GM23338 (cell line): ENCODE data around the gene ZNF609. TPM values are rescaled to one million over a fixed set of nuclear protein-coding genes. Genes with fewer than 3 reads are reported as not detected.

Source experiments
- ATAC-seq: fragments of 200-7000 bp; cut with Tn5 transposase; 3 replicates; pipeline ENCODE4 v1.9.1; 2020
- DNase-seq: peaks from one replicate; pipeline ENCODE4 v3.0.0-alpha.2; 2015; ENCODE audit warnings: low spot score
- H2AFZ ChIP-seq: fragments of 200-600 bp; sonication (generic); 2 replicates; pipeline ENCODE4 v1.8.0; 2016; ENCODE audit warnings: antibody characterized with exemption, mild to moderate bottlenecking, moderate library complexity
- H3F3A ChIP-seq: fragments of 200-600 bp; sonication (generic); replicated peaks from 2 replicates; pipeline ENCODE4 v1.8.0; 2017; ENCODE audit warnings: antibody characterized with exemption, mixed run types, low read depth
- H3K27ac ChIP-seq: fragments of 200-600 bp; sonication (generic); 2 replicates; pipeline ENCODE4 v1.6.1; 2016; ENCODE audit warnings: low read depth
- H3K27me3 ChIP-seq: fragments of 200-600 bp; sonication (generic); 2 replicates; pipeline ENCODE4 v1.8.0; 2016; ENCODE audit warnings: mild to moderate bottlenecking, mixed run types, moderate library complexity; ENCODE audit not compliant: insufficient read depth
- H3K36me3 ChIP-seq: fragments of 200-600 bp; sonication (generic); 2 replicates; pipeline ENCODE4 v1.8.0; 2016; ENCODE audit warnings: mild to moderate bottlenecking; ENCODE audit not compliant: insufficient read depth
- H3K4me1 ChIP-seq: fragments of 200-600 bp; sonication (generic); 2 replicates; pipeline ENCODE4 v1.8.0; 2016; ENCODE audit warnings: mild to moderate bottlenecking, moderate library complexity; ENCODE audit not compliant: insufficient read depth
- H3K4me2 ChIP-seq: fragments of 200-600 bp; sonication (generic); 2 replicates; pipeline ENCODE4 v1.7.1; 2017; ENCODE audit warnings: mixed run types
- H3K4me3 ChIP-seq: fragments of 200-600 bp; sonication (generic); 2 replicates; pipeline ENCODE4 v1.6.1; 2016; ENCODE audit warnings: mixed run types
- H3K79me2 ChIP-seq: fragments of 200-600 bp; sonication (generic); replicated peaks from 2 replicates; pipeline ENCODE4 v1.8.0; 2017; ENCODE audit warnings: mild to moderate bottlenecking; ENCODE audit not compliant: insufficient read depth
- H3K9me2 ChIP-seq: fragments of 200-600 bp; sonication (generic); 2 replicates; pipeline ENCODE4 v1.8.0; 2017; ENCODE audit not compliant: insufficient read depth
- H4K20me1 ChIP-seq: fragments of 200-600 bp; sonication (generic); replicated peaks from 2 replicates; pipeline ENCODE4 v1.8.0; 2017; ENCODE audit warnings: mild to moderate bottlenecking; ENCODE audit not compliant: insufficient read depth
- H3K27ac Mint-ChIP-seq: 2 replicates; pipeline ENCODE4 v1.8.0; 2020; ENCODE audit warnings: inconsistent platforms, mild to moderate bottlenecking, moderate library complexity, mixed read lengths
- H3K27me3 Mint-ChIP-seq: 3 replicates; pipeline ENCODE4 v1.8.0; 2022; ENCODE audit warnings: low read depth, mild to moderate bottlenecking, moderate library complexity, mixed read lengths, inconsistent platforms; ENCODE audit not compliant: insufficient read depth, poor library complexity
- H3K36me3 Mint-ChIP-seq: 3 replicates; pipeline ENCODE4 v1.8.0; 2021; ENCODE audit warnings: low read depth, mild to moderate bottlenecking, inconsistent platforms, moderate library complexity, mixed read lengths
- H3K4me1 Mint-ChIP-seq: 3 replicates; pipeline ENCODE4 v1.8.0; 2020; ENCODE audit warnings: mild to moderate bottlenecking, inconsistent platforms, mixed read lengths
- H3K4me3 Mint-ChIP-seq: 3 replicates; pipeline ENCODE4 v1.8.0; 2021; ENCODE audit warnings: moderate library complexity, mild to moderate bottlenecking, inconsistent platforms, mixed read lengths
- H3K9me3 Mint-ChIP-seq: 3 replicates; pipeline ENCODE4 v1.8.0; 2020; ENCODE audit warnings: moderate library complexity, mild to moderate bottlenecking, inconsistent platforms, mixed read lengths
- CREB1 ChIP-seq: fragments of 250-450 bp; sonication (Bioruptor Pico); IDR thresholded peaks from 2 replicates; pipeline ENCODE4 v1.5.0; 2020; ENCODE audit warnings: low read depth, mild to moderate bottlenecking, moderate library complexity
- JUNB ChIP-seq: IDR thresholded peaks from one replicate; pipeline ENCODE4 v1.6.1; 2016; ENCODE audit warnings: antibody characterized with exemption; ENCODE audit not compliant: unreplicated experiment
- NANOG ChIP-seq: IDR thresholded peaks from 2 replicates; pipeline ENCODE4 v1.6.1; 2016; ENCODE audit warnings: antibody characterized with exemption, borderline replicate concordance
- REST ChIP-seq: IDR thresholded peaks from one replicate; pipeline ENCODE4 v1.6.1; 2018; ENCODE audit warnings: antibody characterized with exemption; ENCODE audit not compliant: unreplicated experiment
- ZNF331 ChIP-seq: fragments of 250-450 bp; sonication (Bioruptor Pico); IDR thresholded peaks from 2 replicates; pipeline ENCODE4 v1.5.0; 2020; ENCODE audit warnings: low read depth, mild to moderate bottlenecking, moderate library complexity
- polyA plus RNA-seq: library from polyadenylated mRNA; unstranded; fragments of >200 nt; fragmentation: Nextera tagmentation; extraction: Ambion mirVana; gene quantifications from 2 replicates; pipeline ENCODE4 v1.2.1, GENCODE V29; 2016
- total RNA-seq: library from RNA; depleted of rRNA; stranded (reverse); fragments of >200 nt; shearing (Covaris generic); gene quantifications from 2 replicates; pipeline ENCODE4 v1.2.3, GENCODE V29; 2014
- TF ChIP-seq, protein P1 (sequence below): IDR thresholded peaks from 2 replicates; pipeline ENCODE4 v1.6.1; 2016; ENCODE audit warnings: antibody characterized with exemption
- TF ChIP-seq, protein P2 (sequence below): fragments of 250-450 bp; sonication (Bioruptor Pico); IDR thresholded peaks from 2 replicates; pipeline ENCODE4 v1.5.0; 2020; ENCODE audit warnings: mild to moderate bottlenecking, moderate library complexity

ZNF609 gene
- total and polyA plus RNA-seq, 2 experiments from 2014 or later, result 26.4 to 40.2 TPM

- H3K9me3 Mint-ChIP-seq, result no peaks in the 10 kb centered on the region
- no peak overlapping the region for H3K4me3 ChIP-seq
- H3K27ac ChIP-seq, result peak overlapping the region; percentile 65
- DNase-seq (peak; percentile 51), ATAC-seq (peak; percentile 87)
- H3K4me1 ChIP-seq, result peaks cover 10% of the 10 kb centered on the region; the same call in 1 of the 2 replicates
- no peaks in the 10 kb centered on the region; the same call in 2 of the 3 replicates for H3K36me3 Mint-ChIP-seq
- H3K79me2 ChIP-seq, result no peaks in the 10 kb centered on the region; the same call in 1 of the 2 replicates
- H3K4me2 ChIP-seq, result peak overlapping the region; percentile 53
- peaks cover 3% of the 10 kb centered on the region; the same call in 1 of the 2 replicates for H4K20me1 ChIP-seq
- H3K27me3 Mint-ChIP-seq, result peaks cover 2% of the 10 kb centered on the region
- no peak overlapping the region for H2AFZ ChIP-seq
- no peaks in the 10 kb centered on the region for H3K36me3 ChIP-seq
- peaks cover 16% of the 10 kb centered on the region for H3K4me1 Mint-ChIP-seq
- no peak overlapping the region; the same call in 2 of the 3 replicates for H3K4me3 Mint-ChIP-seq
- no peaks in the 10 kb centered on the region for H3K27me3 ChIP-seq
- no peaks in the 10 kb centered on the region for H3F3A ChIP-seq
- H3K9me2 ChIP-seq, result no peaks in the 10 kb centered on the region
- peak overlapping the region; percentile 81 for H3K27ac Mint-ChIP-seq
- TF ChIP-seq, protein P1, sequence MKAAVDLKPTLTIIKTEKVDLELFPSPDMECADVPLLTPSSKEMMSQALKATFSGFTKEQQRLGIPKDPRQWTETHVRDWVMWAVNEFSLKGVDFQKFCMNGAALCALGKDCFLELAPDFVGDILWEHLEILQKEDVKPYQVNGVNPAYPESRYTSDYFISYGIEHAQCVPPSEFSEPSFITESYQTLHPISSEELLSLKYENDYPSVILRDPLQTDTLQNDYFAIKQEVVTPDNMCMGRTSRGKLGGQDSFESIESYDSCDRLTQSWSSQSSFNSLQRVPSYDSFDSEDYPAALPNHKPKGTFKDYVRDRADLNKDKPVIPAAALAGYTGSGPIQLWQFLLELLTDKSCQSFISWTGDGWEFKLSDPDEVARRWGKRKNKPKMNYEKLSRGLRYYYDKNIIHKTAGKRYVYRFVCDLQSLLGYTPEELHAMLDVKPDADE, result no peak
- TF ChIP-seq CREB1, result no peak
- TF ChIP-seq, protein P2, sequence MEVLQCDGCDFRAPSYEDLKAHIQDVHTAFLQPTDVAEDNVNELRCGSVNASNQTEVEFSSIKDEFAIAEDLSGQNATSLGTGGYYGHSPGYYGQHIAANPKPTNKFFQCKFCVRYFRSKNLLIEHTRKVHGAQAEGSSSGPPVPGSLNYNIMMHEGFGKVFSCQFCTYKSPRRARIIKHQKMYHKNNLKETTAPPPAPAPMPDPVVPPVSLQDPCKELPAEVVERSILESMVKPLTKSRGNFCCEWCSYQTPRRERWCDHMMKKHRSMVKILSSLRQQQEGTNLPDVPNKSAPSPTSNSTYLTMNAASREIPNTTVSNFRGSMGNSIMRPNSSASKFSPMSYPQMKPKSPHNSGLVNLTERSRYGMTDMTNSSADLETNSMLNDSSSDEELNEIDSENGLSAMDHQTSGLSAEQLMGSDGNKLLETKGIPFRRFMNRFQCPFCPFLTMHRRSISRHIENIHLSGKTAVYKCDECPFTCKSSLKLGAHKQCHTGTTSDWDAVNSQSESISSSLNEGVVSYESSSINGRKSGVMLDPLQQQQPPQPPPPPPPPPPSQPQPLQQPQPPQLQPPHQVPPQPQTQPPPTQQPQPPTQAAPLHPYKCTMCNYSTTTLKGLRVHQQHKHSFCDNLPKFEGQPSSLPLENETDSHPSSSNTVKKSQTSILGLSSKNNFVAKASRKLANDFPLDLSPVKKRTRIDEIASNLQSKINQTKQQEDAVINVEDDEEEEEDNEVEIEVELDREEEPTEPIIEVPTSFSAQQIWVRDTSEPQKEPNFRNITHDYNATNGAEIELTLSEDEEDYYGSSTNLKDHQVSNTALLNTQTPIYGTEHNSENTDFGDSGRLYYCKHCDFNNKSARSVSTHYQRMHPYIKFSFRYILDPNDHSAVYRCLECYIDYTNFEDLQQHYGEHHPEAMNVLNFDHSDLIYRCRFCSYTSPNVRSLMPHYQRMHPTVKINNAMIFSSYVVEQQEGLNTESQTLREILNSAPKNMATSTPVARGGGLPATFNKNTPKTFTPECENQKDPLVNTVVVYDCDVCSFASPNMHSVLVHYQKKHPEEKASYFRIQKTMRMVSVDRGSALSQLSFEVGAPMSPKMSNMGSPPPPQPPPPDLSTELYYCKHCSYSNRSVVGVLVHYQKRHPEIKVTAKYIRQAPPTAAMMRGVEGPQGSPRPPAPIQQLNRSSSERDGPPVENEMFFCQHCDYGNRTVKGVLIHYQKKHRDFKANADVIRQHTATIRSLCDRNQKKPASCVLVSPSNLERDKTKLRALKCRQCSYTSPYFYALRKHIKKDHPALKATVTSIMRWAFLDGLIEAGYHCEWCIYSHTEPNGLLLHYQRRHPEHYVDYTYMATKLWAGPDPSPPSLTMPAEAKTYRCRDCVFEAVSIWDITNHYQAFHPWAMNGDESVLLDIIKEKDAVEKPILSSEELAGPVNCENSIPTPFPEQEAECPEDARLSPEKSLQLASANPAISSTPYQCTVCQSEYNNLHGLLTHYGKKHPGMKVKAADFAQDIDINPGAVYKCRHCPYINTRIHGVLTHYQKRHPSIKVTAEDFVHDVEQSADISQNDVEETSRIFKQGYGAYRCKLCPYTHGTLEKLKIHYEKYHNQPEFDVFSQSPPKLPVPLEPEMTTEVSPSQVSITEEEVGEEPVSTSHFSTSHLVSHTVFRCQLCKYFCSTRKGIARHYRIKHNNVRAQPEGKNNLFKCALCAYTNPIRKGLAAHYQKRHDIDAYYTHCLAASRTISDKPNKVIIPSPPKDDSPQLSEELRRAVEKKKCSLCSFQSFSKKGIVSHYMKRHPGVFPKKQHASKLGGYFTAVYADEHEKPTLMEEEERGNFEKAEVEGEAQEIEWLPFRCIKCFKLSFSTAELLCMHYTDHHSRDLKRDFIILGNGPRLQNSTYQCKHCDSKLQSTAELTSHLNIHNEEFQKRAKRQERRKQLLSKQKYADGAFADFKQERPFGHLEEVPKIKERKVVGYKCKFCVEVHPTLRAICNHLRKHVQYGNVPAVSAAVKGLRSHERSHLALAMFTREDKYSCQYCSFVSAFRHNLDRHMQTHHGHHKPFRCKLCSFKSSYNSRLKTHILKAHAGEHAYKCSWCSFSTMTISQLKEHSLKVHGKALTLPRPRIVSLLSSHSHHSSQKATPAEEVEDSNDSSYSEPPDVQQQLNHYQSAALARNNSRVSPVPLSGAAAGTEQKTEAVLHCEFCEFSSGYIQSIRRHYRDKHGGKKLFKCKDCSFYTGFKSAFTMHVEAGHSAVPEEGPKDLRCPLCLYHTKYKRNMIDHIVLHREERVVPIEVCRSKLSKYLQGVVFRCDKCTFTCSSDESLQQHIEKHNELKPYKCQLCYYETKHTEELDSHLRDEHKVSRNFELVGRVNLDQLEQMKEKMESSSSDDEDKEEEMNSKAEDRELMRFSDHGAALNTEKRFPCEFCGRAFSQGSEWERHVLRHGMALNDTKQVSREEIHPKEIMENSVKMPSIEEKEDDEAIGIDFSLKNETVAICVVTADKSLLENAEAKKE (CRISPR knock-in tag), result no peak
- no peak for TF ChIP-seq ZNF331 (CRISPR knock-in tag)
- no peak for TF ChIP-seq REST
- no peak for TF ChIP-seq NANOG
- no peak for TF ChIP-seq JUNB
Observed at GRCh38 chr15:64667736-64668161, 207.4 kb downstream of the ZNF609 start.
